Endodermal cell (in vitro differentiated cells): ENCODE measurements around the gene AKAP13. TPM values are rescaled to one million over a fixed set of nuclear protein-coding genes. Genes with fewer than 3 reads are reported as not detected.

Experiments used
- DNase-seq: peaks from one replicate; pipeline ENCODE4 v3.0.0-alpha.2; 2017
- H3K27ac ChIP-seq: 2 replicates; pipeline ENCODE4 v1.5.1; 2013; ENCODE audit warnings: mild to moderate bottlenecking, low read depth, low read length, moderate library complexity
- H3K27me3 ChIP-seq: 2 replicates; pipeline ENCODE4 v1.6.1; 2013; ENCODE audit warnings: mild to moderate bottlenecking, low read length, moderate library complexity; ENCODE audit not compliant: insufficient read depth, control insufficient read depth, poor library complexity, severe bottlenecking
- H3K36me3 ChIP-seq: 2 replicates; pipeline ENCODE4 v1.7.0; 2013; ENCODE audit warnings: mild to moderate bottlenecking, low read length, moderate library complexity; ENCODE audit not compliant: control insufficient read depth, insufficient read depth
- H3K4me1 ChIP-seq: one replicate; pipeline ENCODE4 v1.7.0; 2013; ENCODE audit warnings: low read length; ENCODE audit not compliant: control insufficient read depth, insufficient read depth
- H3K4me3 ChIP-seq: 2 replicates; pipeline ENCODE4 v1.5.1; 2013; ENCODE audit warnings: mild to moderate bottlenecking, low read length, moderate library complexity
- H3K9ac ChIP-seq: 2 replicates; pipeline ENCODE4 v1.6.1; 2013; ENCODE audit warnings: mild to moderate bottlenecking, low read length, moderate library complexity; ENCODE audit not compliant: poor library complexity, severe bottlenecking; ENCODE audit errors: extremely low read depth
- H3K9me3 ChIP-seq: 2 replicates; pipeline ENCODE4 v1.6.1; 2013; ENCODE audit warnings: mild to moderate bottlenecking, low read length, moderate library complexity; ENCODE audit not compliant: control insufficient read depth
- H3K27ac Mint-ChIP-seq: 2 replicates; pipeline ENCODE4 v1.8.0; 2020; ENCODE audit warnings: mixed read lengths
- H3K27me3 Mint-ChIP-seq: 2 replicates; pipeline ENCODE4 v1.8.0; 2021; ENCODE audit warnings: mild to moderate bottlenecking, mixed read lengths; ENCODE audit not compliant: insufficient read depth
- H3K36me3 Mint-ChIP-seq: 2 replicates; pipeline ENCODE4 v1.8.0; 2020; ENCODE audit warnings: low read depth, mixed read lengths
- H3K4me1 Mint-ChIP-seq: 2 replicates; pipeline ENCODE4 v1.8.0; 2020; ENCODE audit warnings: mixed read lengths
- H3K4me3 Mint-ChIP-seq: 2 replicates; pipeline ENCODE4 v1.8.0; 2020; ENCODE audit warnings: mild to moderate bottlenecking, moderate library complexity, mixed read lengths
- H3K9me3 Mint-ChIP-seq: 2 replicates; pipeline ENCODE4 v1.8.0; 2020; ENCODE audit warnings: mild to moderate bottlenecking, mixed read lengths
- CTCF ChIP-seq: fragments of 200-600 bp; sonication (generic); conservative IDR thresholded peaks from 2 replicates; pipeline ENCODE4 v1.5.0; 2021; ENCODE audit warnings: antibody characterized with exemption, mild to moderate bottlenecking
- WGBS, 2 experiments: methylation state at CpG; one replicate each; pipeline versions ENCODE4 v1.1.5 to v1.1.7; 2013; ENCODE audit warnings: missing lambda C conversion rate in 2 of 2, mixed read lengths in 1 of 2; ENCODE audit not compliant: insufficient coverage in 1 of 2, insufficient read length in 1 of 2; 5-methylcytosine and 5-hydroxymethylcytosine counted together
- total RNA-seq, 2 donors: library from RNA; stranded (reverse); fragmentation: NEBNext Ultra II Directional in 1 of 2; extraction: Animal tissue kit (Norgen Biotek cat#: 25700) in 1 of 2; gene quantifications; 2 replicates in 1 of 2; 3 replicates in 1 of 2; pipeline ENCODE4 v1.2.1, GENCODE V29; 2021

The AKAP13 gene
- total RNA-seq, 2 donors from 2014 or later: 115 to 131 TPM

DNA sequence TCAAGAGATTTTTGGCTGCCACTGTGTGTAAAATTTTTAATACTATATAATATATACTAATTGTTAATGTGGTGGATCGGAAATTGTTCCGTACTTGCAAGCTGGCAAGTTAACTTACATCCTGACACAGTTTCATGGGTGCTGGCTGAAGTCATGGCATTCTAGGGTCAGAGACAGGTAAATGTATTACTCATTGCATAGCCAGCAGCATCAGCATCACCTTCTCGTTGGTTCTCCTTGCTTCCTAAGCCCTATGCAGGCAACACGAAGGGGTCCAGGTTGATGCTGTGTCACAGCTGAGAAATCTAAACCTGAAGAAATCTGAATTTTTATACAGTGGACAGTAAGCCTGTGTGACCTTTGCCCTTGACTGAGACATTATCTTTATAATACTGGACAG lies 251.6 kb downstream of the AKAP13 start:
- peaks cover 65% of the 10 kb centered on the region for H3K36me3 ChIP-seq
- H3K9me3 Mint-ChIP-seq: no peaks in the 10 kb centered on the region
- no peaks in the 10 kb centered on the region for H3K4me1 ChIP-seq
- peaks cover 14% of the 10 kb centered on the region for H3K36me3 Mint-ChIP-seq
- no peaks in the 10 kb centered on the region for H3K27me3 Mint-ChIP-seq
- H3K9me3 ChIP-seq: no peaks in the 10 kb centered on the region
- no peak overlapping the region for H3K4me3 ChIP-seq
- peak overlapping the region; percentile 52 for H3K27ac Mint-ChIP-seq
- no peak overlapping the region for H3K27ac ChIP-seq
- TF ChIP-seq CTCF: no peak
- H3K27me3 ChIP-seq: no peaks in the 10 kb centered on the region
- WGBS, 2 experiments: 89 to 94% methylated on average over 4 of the region's 4 CpGs
- peaks cover 15% of the 10 kb centered on the region for H3K4me1 Mint-ChIP-seq
- H3K9ac ChIP-seq: no peak overlapping the region
- no peak for DNase-seq
- no peak overlapping the region for H3K4me3 Mint-ChIP-seq

- Histone ChIP-seq H3K9ac (no peak overlapping the region), H3K9me3 (no peaks in the 10 kb centered on the region), H3K4me1 (no peaks in the 10 kb centered on the region), H3K36me3 (peaks cover 60% of the 10 kb centered on the region), H3K27me3 (no peaks in the 10 kb centered on the region), H3K4me3 (no peak overlapping the region), H3K27ac (no peak overlapping the region)
- Mint-ChIP-seq H3K36me3 (peaks cover 12% of the 10 kb centered on the region), H3K4me3 (no peak overlapping the region), H3K9me3 (no peaks in the 10 kb centered on the region), H3K27ac (no peak overlapping the region), H3K27me3 (no peaks in the 10 kb centered on the region), H3K4me1 (no peaks in the 10 kb centered on the region)
- DNase-seq: no peak
- no peak for TF ChIP-seq CTCF
Measured at GRCh38 chr15:85633859-85634258, 253.5 kb downstream of the AKAP13 start.

DNA sequence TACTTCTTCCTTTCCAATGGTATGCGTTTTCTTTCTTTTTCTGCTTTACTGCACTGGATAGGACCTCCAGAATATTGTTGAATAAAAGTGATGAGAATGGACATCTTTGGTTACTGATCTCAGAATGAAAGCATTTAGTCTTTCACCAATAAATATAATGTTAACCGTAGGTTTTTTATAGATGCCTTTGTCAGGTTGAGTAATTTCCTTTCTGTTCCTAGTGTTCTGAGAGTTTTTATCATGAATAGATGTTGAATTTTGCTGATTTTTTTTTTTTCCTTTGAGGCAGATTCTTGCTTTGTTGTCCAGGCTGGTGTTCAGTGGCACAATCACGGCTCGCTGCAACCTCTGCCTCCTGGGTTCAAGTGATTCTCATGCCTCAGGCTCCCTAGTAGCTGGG lies 255.9 kb downstream of the AKAP13 start:
- H3K4me3 Mint-ChIP-seq: no peak overlapping the region
- H3K4me1 Mint-ChIP-seq: no peaks in the 10 kb centered on the region
- no peak for DNase-seq
- H3K27me3 Mint-ChIP-seq: no peaks in the 10 kb centered on the region
- 80 to 98% methylated on average over 2 to 3 of the region's 4 CpGs for WGBS, 2 experiments
- H3K4me3 ChIP-seq: no peak overlapping the region
- no peaks in the 10 kb centered on the region for H3K9me3 ChIP-seq
- H3K36me3 Mint-ChIP-seq: peaks cover 28% of the 10 kb centered on the region
- no peaks in the 10 kb centered on the region for H3K9me3 Mint-ChIP-seq
- H3K9ac ChIP-seq: no peak overlapping the region
- no peaks in the 10 kb centered on the region for H3K27me3 ChIP-seq
- no peak for TF ChIP-seq CTCF
- no peak overlapping the region for H3K27ac ChIP-seq
- no peaks in the 10 kb centered on the region for H3K4me1 ChIP-seq
- H3K27ac Mint-ChIP-seq: peak overlapping the region; percentile 36
- H3K36me3 ChIP-seq: peaks cover 61% of the 10 kb centered on the region
